Natural killer cell (primary cell): ENCODE data around the gene COL6A3. TPM values are rescaled to one million over a fixed set of nuclear protein-coding genes. Genes with fewer than 3 reads are reported as not detected.

Experiments
- ATAC-seq, 3 donors: fragments of 150-1000 bp in 2 of 3; fragments of 200-7000 bp in 1 of 3; cut with Tn5 transposase; 1 replicate in 1 of 3; 2 replicates in 2 of 3; pipeline ENCODE4 v1.10.0; 2021; ENCODE audit warnings: mild to moderate bottlenecking in 2 of 3, moderate library complexity in 2 of 3
- DNase-seq, 2 donors: peaks; one replicate each; pipeline versions ENCODE4 v3.0.0 to v3.0.0-alpha.2; 2013 to 2021; ENCODE audit warnings: mixed read lengths in 1 of 2
- H3K27ac ChIP-seq: one replicate; pipeline ENCODE4 v1.5.1; 2013; ENCODE audit warnings: mild to moderate bottlenecking, low read length
- H3K27me3 ChIP-seq: one replicate; pipeline ENCODE4 v1.6.1; 2013; ENCODE audit warnings: low read length; ENCODE audit not compliant: control insufficient read depth, insufficient read depth
- H3K36me3 ChIP-seq: one replicate; pipeline ENCODE4 v1.6.1; 2013; ENCODE audit warnings: low read length; ENCODE audit not compliant: control insufficient read depth, insufficient read depth
- H3K4me1 ChIP-seq: one replicate; pipeline ENCODE4 v1.6.1; 2013; ENCODE audit warnings: low read length; ENCODE audit not compliant: control insufficient read depth, insufficient read depth
- H3K4me3 ChIP-seq: one replicate; pipeline ENCODE4 v1.5.1; 2013; ENCODE audit warnings: low read length
- H3K9me3 ChIP-seq: one replicate; pipeline ENCODE4 v1.6.1; 2013; ENCODE audit warnings: low read length; ENCODE audit not compliant: control insufficient read depth, insufficient read depth
- H3K27ac Mint-ChIP-seq, 2 donors: one replicate each; pipeline ENCODE4 v1.8.0; 2022; ENCODE audit warnings: mild to moderate bottlenecking in 2 of 2, mixed read lengths in 2 of 2, moderate library complexity in 1 of 2
- H3K27me3 Mint-ChIP-seq, 2 donors: one replicate each; pipeline ENCODE4 v1.8.0; 2022; ENCODE audit warnings: low read depth in 2 of 2, mixed read lengths in 2 of 2
- H3K36me3 Mint-ChIP-seq: one replicate; pipeline ENCODE4 v1.8.0; 2022; ENCODE audit warnings: mixed read lengths
- H3K4me1 Mint-ChIP-seq, 2 donors: one replicate each; pipeline ENCODE4 v1.8.0; 2022; ENCODE audit warnings: mixed read lengths in 2 of 2
- H3K4me3 Mint-ChIP-seq: one replicate; pipeline ENCODE4 v1.8.0; 2022; ENCODE audit warnings: mild to moderate bottlenecking, moderate library complexity, mixed read lengths
- H3K9me3 Mint-ChIP-seq, 2 donors: one replicate each; pipeline ENCODE4 v1.8.0; 2022; ENCODE audit warnings: mixed read lengths in 2 of 2
- CTCF ChIP-seq: fragments of 200-600 bp; IDR thresholded peaks from one replicate; pipeline ENCODE4 v1.8.0; 2022; ENCODE audit warnings: antibody characterized with exemption
- WGBS: methylation state at CpG from one replicate; pipeline ENCODE4 v1.1.7; 2013; ENCODE audit warnings: missing lambda C conversion rate; ENCODE audit not compliant: insufficient coverage; 5-methylcytosine and 5-hydroxymethylcytosine counted together
- intact Hi-C: fragments of 100-400 bp; cut with micrococcal nuclease; formaldehyde crosslinking; loops from one replicate; pipeline ENCODE4 v1.14.2; 2022
- total RNA-seq, 4 donors: library from RNA; stranded (reverse); fragments of 120-200 nt in 1 of 4; gene quantifications; one replicate each; pipeline versions ENCODE4 v1.2.3 to v1.2.4, GENCODE V29; 2013 to 2022

The COL6A3 gene
- total RNA-seq, 3 donors from 2014 or later (not counting 1 experiment from before 2014, with no cell fraction given) = 0.10 to 0.31 (median 0.29) TPM

- H3K27ac ChIP-seq = no peak overlapping the region
- no peaks in the 10 kb centered on the region for H3K9me3 ChIP-seq
- intact Hi-C loops = no loop called here
- H3K4me3 Mint-ChIP-seq = no peak overlapping the region
- no peaks in the 10 kb centered on the region for H3K4me1 ChIP-seq
- no peak for ATAC-seq
- no peaks in the 10 kb centered on the region for H3K9me3 Mint-ChIP-seq
- H3K27ac Mint-ChIP-seq = peak overlapping the region in 1 of 2 donors; percentile 48
- no peaks in the 10 kb centered on the region for H3K36me3 ChIP-seq
- no peaks in the 10 kb centered on the region for H3K36me3 Mint-ChIP-seq
- H3K27me3 Mint-ChIP-seq = peaks cover 0 to 3% of the 10 kb centered on the region in 2 donors
- no peaks in the 10 kb centered on the region for H3K27me3 ChIP-seq
- no peak for DNase-seq
- H3K4me1 Mint-ChIP-seq = peaks cover 0 to 9% of the 10 kb centered on the region in 2 donors
- TF ChIP-seq CTCF = no peak
- H3K4me3 ChIP-seq = no peak overlapping the region
- WGBS = 51% methylated on average over 13 of the region's 13 CpGs
Observed at GRCh38 chr2:237449193-237449881, 35.4 kb upstream of the COL6A3 start.

- Histone ChIP-seq H3K4me1 (no peaks in the 10 kb centered on the region), H3K27ac (no peak overlapping the region), H3K4me3 (no peak overlapping the region), H3K36me3 (no peaks in the 10 kb centered on the region), H3K27me3 (no peaks in the 10 kb centered on the region), H3K9me3 (no peaks in the 10 kb centered on the region)
- H3K27me3 Mint-ChIP-seq = peaks cover 0 to 3% of the 10 kb centered on the region in 2 donors
- ATAC-seq = no peak
- H3K9me3 Mint-ChIP-seq = no peaks in the 10 kb centered on the region
- intact Hi-C loops = no loop called here
- no peaks in the 10 kb centered on the region for H3K36me3 Mint-ChIP-seq
- H3K4me1 Mint-ChIP-seq = peaks cover 0 to 9% of the 10 kb centered on the region in 2 donors
- TF ChIP-seq CTCF = no peak
- 77% methylated on average over 5 of the region's 6 CpGs for WGBS
- no peak overlapping the region for H3K4me3 Mint-ChIP-seq
- no peak for DNase-seq
- no peak overlapping the region for H3K27ac Mint-ChIP-seq
Observed at GRCh38 chr2:237448626-237449025, 34.7 kb upstream of the COL6A3 start.

- Mint-ChIP-seq H3K36me3 (no peaks in the 10 kb centered on the region), H3K9me3 (no peaks in the 10 kb centered on the region), H3K27me3 (peaks cover 0 to 3% of the 10 kb centered on the region in 2 donors), H3K27ac (no peak overlapping the region), H3K4me3 (no peak overlapping the region), H3K4me1 (peaks cover 0 to 9% of the 10 kb centered on the region in 2 donors)
- intact Hi-C loops = no loop called here
- H3K27ac ChIP-seq = no peak overlapping the region
- no peaks in the 10 kb centered on the region for H3K9me3 ChIP-seq
- ATAC-seq (no peak), DNase-seq (no peak)
- no peaks in the 10 kb centered on the region for H3K36me3 ChIP-seq
- no peak for TF ChIP-seq CTCF
- WGBS = 92% methylated on average over 7 of the region's 7 CpGs
- no peaks in the 10 kb centered on the region for H3K4me1 ChIP-seq
- no peaks in the 10 kb centered on the region for H3K27me3 ChIP-seq
- no peak overlapping the region for H3K4me3 ChIP-seq
Observed at GRCh38 chr2:237448171-237448570, 34.2 kb upstream of the COL6A3 start.

GRCh38 chr2:237447496-237447895, 33.5 kb upstream of the COL6A3 start:
- Histone ChIP-seq H3K27ac (no peak overlapping the region), H3K4me3 (no peak overlapping the region), H3K4me1 (no peaks in the 10 kb centered on the region), H3K9me3 (no peaks in the 10 kb centered on the region), H3K36me3 (no peaks in the 10 kb centered on the region), H3K27me3 (no peaks in the 10 kb centered on the region)
- Mint-ChIP-seq H3K4me1 (peaks cover 0 to 9% of the 10 kb centered on the region in 2 donors), H3K9me3 (no peaks in the 10 kb centered on the region), H3K36me3 (no peaks in the 10 kb centered on the region), H3K4me3 (no peak overlapping the region), H3K27ac (no peak overlapping the region), H3K27me3 (peaks cover 0 to 3% of the 10 kb centered on the region in 2 donors)
- WGBS = 98% methylated on average over 11 of the region's 11 CpGs
- TF ChIP-seq CTCF = no peak
- intact Hi-C loops = no loop called here
- ATAC-seq (no peak), DNase-seq (no peak)
